ENCODE results near the gene ASIC2. TPM values are rescaled to one million over a fixed set of nuclear protein-coding genes. Genes with fewer than 3 reads are reported as not detected.

The ASIC2 gene
- total and polyA plus RNA-seq, 9 of the 15 experiments (the other 6 are each of a cell fraction or from before 2014, with no cell fraction given): not detected

GRCh38 chr17:33228548-33228947 lies 64.5 kb downstream of the ASIC2 start:
- no peaks in the 10 kb centered on the region for H3K4me1 ChIP-seq (replicated peaks in 1 of 2; ENCODE audit: control insufficient read depth in 2 of 2, insufficient read depth in 2 of 2, low read length in 2 of 2)
- H3K79me2 ChIP-seq (ENCODE audit: control insufficient read depth, insufficient read depth, low read length): no peaks in the 10 kb centered on the region
- intact Hi-C loops (cut with micrococcal nuclease): no loop called here
- H2AFZ ChIP-seq (ENCODE audit: low read depth, low read length): no peak overlapping the region
- ChIA-PET CTCF (ENCODE audit: low intra/inter-chr PET ratio) (no interaction called here), POLR2A (no interaction called here)
- FAIRE-seq (no peak), DNase-seq (ENCODE audit: extremely low read depth in 1 of 4, low spot score in 3 of 4) (no peak), ATAC-seq (no peak)
- no peak overlapping the region for H3K27ac ChIP-seq (ENCODE audit: extremely low read depth, low read depth, low read length)
- H3K9ac ChIP-seq (ENCODE audit: insufficient read depth in 1 of 2, low read depth in 2 of 2, low read length in 2 of 2): no peak overlapping the region
- H4K20me1 ChIP-seq (replicated peaks; ENCODE audit: control insufficient read depth, insufficient read depth, low read length): no peaks in the 10 kb centered on the region
- H3K4me2 ChIP-seq (ENCODE audit: insufficient read depth, low read length): no peak overlapping the region
- no TSS peak for BruUV-seq (replicated peaks)
- H3K27me3 ChIP-seq (ENCODE audit: control insufficient read depth in 2 of 2, insufficient read depth in 2 of 2, low read length in 2 of 2): no peaks in the 10 kb centered on the region; a peak in 1 of 5 replicates
- H3K9me3 ChIP-seq (replicated peaks; ENCODE audit: control insufficient read depth, insufficient read depth, low read depth, low read length): no peaks in the 10 kb centered on the region
- in situ Hi-C loops (cut with MboI): no loop called here
- no peak overlapping the region for H3K4me3 ChIP-seq
- no peaks in the 10 kb centered on the region for H3K36me3 ChIP-seq (ENCODE audit: control insufficient read depth, insufficient read depth, low read length)
- 0% methylated on average over 5 of the region's 5 CpGs for WGBS (ENCODE audit: insufficient coverage, low coverage, missing lambda C conversion rate)
- H3K9me1 ChIP-seq (ENCODE audit: control insufficient read depth, insufficient read depth, low read length): no peaks in the 10 kb centered on the region
- no peak for TF ChIP-seq ATF2 (CRISPR knock-in tag; IDR thresholded peaks at IDR 0.05)
- no peak for TF ChIP-seq ZBTB17 (CRISPR knock-in tag; IDR thresholded peaks at IDR 0.05)
- TF ChIP-seq HNRNPLL (IDR thresholded peaks at IDR 0.05; ENCODE audit: low read depth, low read length, poor library complexity, severe bottlenecking): no peak
- no peak for TF ChIP-seq SRSF9 (IDR thresholded peaks at IDR 0.05; ENCODE audit: borderline replicate concordance, low read depth, low read length)
- TF ChIP-seq E2F8 (IDR thresholded peaks at IDR 0.05; ENCODE audit: low read depth, partially characterized antibody): no peak
- no peak for TF ChIP-seq ZBTB11 (CRISPR knock-in tag; IDR thresholded peaks at IDR 0.05)
- no peak for TF ChIP-seq ZNF512 (tag; IDR thresholded peaks at IDR 0.05)
- TF ChIP-seq CHCHD3 (CRISPR knock-in tag; IDR thresholded peaks at IDR 0.05): no peak
- no peak for TF ChIP-seq CAMTA2 (CRISPR knock-in tag; conservative IDR thresholded peaks at IDR 0.05)
- TF ChIP-seq HINFP (tag; conservative IDR thresholded peaks at IDR 0.05; ENCODE audit: low read depth): no peak
- no peak for TF ChIP-seq ARID2 (IDR thresholded peaks at IDR 0.05)
